ENCODE measurements around the gene MTO1.

The MTO1 gene

DNA sequence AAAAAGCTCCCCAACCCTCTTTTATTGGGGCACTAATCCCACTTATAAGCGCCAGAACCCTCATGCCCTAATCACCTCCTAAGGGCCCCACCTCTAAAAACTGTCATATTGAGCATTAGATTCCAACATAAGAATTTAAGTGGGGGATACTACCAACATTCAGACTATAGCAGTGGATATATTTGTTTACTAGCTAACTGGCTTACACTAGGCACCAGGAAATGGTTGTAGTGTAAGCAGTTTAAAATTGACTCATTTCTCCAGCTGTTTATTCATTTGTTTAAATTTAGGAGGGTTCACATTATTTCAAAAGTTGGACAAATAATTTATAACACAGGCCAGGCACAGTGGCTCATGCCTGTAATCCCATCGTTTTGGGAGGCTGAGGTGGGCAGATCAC, 22.9 kb downstream of the MTO1 start:
- TF ChIP-seq EZH2phosphoT487 (IDR thresholded peaks at IDR 0.05; ENCODE audit: low read depth), result no peak
- TF ChIP-seq, protein P1, sequence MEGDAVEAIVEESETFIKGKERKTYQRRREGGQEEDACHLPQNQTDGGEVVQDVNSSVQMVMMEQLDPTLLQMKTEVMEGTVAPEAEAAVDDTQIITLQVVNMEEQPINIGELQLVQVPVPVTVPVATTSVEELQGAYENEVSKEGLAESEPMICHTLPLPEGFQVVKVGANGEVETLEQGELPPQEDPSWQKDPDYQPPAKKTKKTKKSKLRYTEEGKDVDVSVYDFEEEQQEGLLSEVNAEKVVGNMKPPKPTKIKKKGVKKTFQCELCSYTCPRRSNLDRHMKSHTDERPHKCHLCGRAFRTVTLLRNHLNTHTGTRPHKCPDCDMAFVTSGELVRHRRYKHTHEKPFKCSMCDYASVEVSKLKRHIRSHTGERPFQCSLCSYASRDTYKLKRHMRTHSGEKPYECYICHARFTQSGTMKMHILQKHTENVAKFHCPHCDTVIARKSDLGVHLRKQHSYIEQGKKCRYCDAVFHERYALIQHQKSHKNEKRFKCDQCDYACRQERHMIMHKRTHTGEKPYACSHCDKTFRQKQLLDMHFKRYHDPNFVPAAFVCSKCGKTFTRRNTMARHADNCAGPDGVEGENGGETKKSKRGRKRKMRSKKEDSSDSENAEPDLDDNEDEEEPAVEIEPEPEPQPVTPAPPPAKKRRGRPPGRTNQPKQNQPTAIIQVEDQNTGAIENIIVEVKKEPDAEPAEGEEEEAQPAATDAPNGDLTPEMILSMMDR (IDR thresholded peaks at IDR 0.05; ENCODE audit: low read depth, low read length), result no peak
- Histone ChIP-seq H2AFZ (ENCODE audit: low read depth, low read length) (no peak overlapping the region), H3K4me1 (ENCODE audit: low read length) (no peaks in the 10 kb centered on the region), H3K9ac (ENCODE audit: low read length) (no peak overlapping the region), H3K79me2 (ENCODE audit: low read length) (no peaks in the 10 kb centered on the region), H4K20me1 (ENCODE audit: insufficient read depth, low read length) (no peaks in the 10 kb centered on the region), H3K27me3 (ENCODE audit: low read depth, low read length) (no peaks in the 10 kb centered on the region), H3K36me3 (replicated peaks; ENCODE audit: low read depth, low read length) (peaks cover 58% of the 10 kb centered on the region), H3K4me2 (ENCODE audit: low read length) (no peak overlapping the region), H3K27ac (ENCODE audit: low read length) (no peak overlapping the region), H3K9me3 (ENCODE audit: insufficient read depth, low read length) (no peaks in the 10 kb centered on the region), H3K4me3 (ENCODE audit: low read length) (no peak overlapping the region)

DNA sequence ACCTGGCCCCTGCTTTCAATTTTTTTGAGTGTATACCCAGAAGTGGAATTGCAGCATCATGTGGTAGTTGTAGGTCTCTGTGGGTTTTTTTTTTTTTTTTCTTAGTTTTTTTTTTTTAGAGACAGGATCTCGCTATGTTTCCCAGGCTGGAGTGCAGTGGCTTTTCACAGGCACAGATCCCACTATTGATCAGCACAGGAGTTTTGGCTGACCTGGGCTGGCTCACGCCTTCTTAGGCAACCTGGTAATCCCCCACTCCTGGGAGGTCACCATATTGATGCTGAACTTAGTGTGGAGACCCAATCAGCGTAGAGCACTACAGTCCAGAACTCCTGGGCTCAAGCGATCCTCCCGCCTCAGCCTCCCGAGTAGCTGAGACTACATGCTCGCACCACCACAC, 25.9 kb downstream of the MTO1 start:
- H3K4me3 ChIP-seq (ENCODE audit: low read length), result no peak overlapping the region
- no peaks in the 10 kb centered on the region for H3K79me2 ChIP-seq (ENCODE audit: low read length)
- no peak overlapping the region for H3K4me2 ChIP-seq (ENCODE audit: low read length)
- no peaks in the 10 kb centered on the region for H3K27me3 ChIP-seq (ENCODE audit: low read depth, low read length)
- no peak overlapping the region for H3K9ac ChIP-seq (ENCODE audit: low read length)
- no peak overlapping the region for H3K27ac ChIP-seq (ENCODE audit: low read length)
- no peaks in the 10 kb centered on the region for H3K4me1 ChIP-seq (ENCODE audit: low read length)
- TF ChIP-seq, protein P1 (IDR thresholded peaks at IDR 0.05; ENCODE audit: low read depth, low read length), result no peak
- no peak for TF ChIP-seq EZH2phosphoT487 (IDR thresholded peaks at IDR 0.05; ENCODE audit: low read depth)
- no peaks in the 10 kb centered on the region for H4K20me1 ChIP-seq (ENCODE audit: insufficient read depth, low read length)
- no peaks in the 10 kb centered on the region for H3K9me3 ChIP-seq (ENCODE audit: insufficient read depth, low read length)
- peaks cover 52% of the 10 kb centered on the region for H3K36me3 ChIP-seq (replicated peaks; ENCODE audit: low read depth, low read length)
- no peak overlapping the region for H2AFZ ChIP-seq (ENCODE audit: low read depth, low read length)

DNA sequence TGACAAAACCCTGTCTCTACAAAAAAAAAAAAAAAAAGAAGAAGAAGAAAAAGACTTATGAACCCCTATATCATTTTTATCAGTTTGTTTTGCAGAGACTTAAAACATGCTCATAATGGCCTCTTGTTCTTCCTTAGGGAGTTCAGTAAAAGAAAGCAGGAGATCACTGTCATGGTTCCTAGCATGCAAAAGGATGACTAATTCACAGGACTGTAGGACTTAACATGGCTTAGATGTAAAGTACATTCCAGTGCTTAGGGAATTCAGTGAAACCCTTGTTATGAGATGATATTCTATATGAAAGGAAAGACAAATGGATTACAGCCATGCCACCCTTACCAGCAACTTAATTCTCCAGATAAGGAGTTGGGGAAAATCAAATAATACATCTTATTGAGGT, 29.8 kb downstream of the MTO1 start:
- Histone ChIP-seq H2AFZ (ENCODE audit: low read depth, low read length) (no peak overlapping the region), H3K4me2 (ENCODE audit: low read length) (no peak overlapping the region), H3K27me3 (ENCODE audit: low read depth, low read length) (no peaks in the 10 kb centered on the region), H3K9ac (ENCODE audit: low read length) (no peak overlapping the region), H3K4me1 (ENCODE audit: low read length) (no peaks in the 10 kb centered on the region), H3K4me3 (ENCODE audit: low read length) (no peak overlapping the region), H3K9me3 (ENCODE audit: insufficient read depth, low read length) (no peaks in the 10 kb centered on the region), H3K27ac (ENCODE audit: low read length) (no peak overlapping the region), H3K36me3 (replicated peaks; ENCODE audit: low read depth, low read length) (peaks cover 47% of the 10 kb centered on the region), H4K20me1 (ENCODE audit: insufficient read depth, low read length) (no peaks in the 10 kb centered on the region), H3K79me2 (ENCODE audit: low read length) (no peaks in the 10 kb centered on the region)
- no peak for TF ChIP-seq EZH2phosphoT487 (IDR thresholded peaks at IDR 0.05; ENCODE audit: low read depth)
- TF ChIP-seq, protein P1 (IDR thresholded peaks at IDR 0.05; ENCODE audit: low read depth, low read length), result no peak

DNA sequence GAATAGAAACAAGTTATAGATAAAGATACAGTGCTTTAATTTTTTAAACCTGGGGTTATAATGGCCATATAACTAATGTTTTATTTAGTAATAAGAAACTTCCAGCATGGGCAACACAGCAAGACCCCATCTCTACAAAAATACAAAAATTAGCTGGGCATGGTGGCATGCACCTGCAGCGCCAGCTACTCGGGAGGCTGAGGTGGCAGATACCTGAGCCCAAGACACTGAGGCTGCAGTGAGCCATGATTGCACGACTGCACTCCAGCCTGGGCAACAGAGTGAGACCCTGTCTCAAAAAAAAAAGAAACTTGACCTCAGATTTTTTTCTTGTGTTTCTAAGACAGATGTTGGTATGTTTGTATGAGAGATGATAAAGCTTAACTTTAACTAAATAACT, 36.4 kb downstream of the MTO1 start:
- Histone ChIP-seq H3K9me3 (ENCODE audit: insufficient read depth, low read length) (no peaks in the 10 kb centered on the region), H3K79me2 (ENCODE audit: low read length) (no peaks in the 10 kb centered on the region), H3K4me2 (ENCODE audit: low read length) (no peak overlapping the region), H3K4me1 (ENCODE audit: low read length) (no peaks in the 10 kb centered on the region), H3K27me3 (ENCODE audit: low read depth, low read length) (no peaks in the 10 kb centered on the region), H3K4me3 (ENCODE audit: low read length) (no peak overlapping the region), H4K20me1 (ENCODE audit: insufficient read depth, low read length) (no peaks in the 10 kb centered on the region), H3K27ac (ENCODE audit: low read length) (no peak overlapping the region), H2AFZ (ENCODE audit: low read depth, low read length) (no peak overlapping the region), H3K9ac (ENCODE audit: low read length) (no peak overlapping the region), H3K36me3 (replicated peaks; ENCODE audit: low read depth, low read length) (peaks cover 41% of the 10 kb centered on the region)
- TF ChIP-seq, protein P1 (IDR thresholded peaks at IDR 0.05; ENCODE audit: low read depth, low read length), result no peak
- TF ChIP-seq EZH2phosphoT487 (IDR thresholded peaks at IDR 0.05; ENCODE audit: low read depth), result no peak
